ENCODE results near the gene TXN2.
"Not testable (repeated sequence)": the region's sequence is repeated elsewhere in the genome, so short reads cannot be mapped to it uniquely, and the experiment has no call there.

TXN2 gene

GRCh38 chr22:36425977-36426523 lies 55.4 kb downstream of the TXN2 start:
- DNase-seq, result no peak

DNA sequence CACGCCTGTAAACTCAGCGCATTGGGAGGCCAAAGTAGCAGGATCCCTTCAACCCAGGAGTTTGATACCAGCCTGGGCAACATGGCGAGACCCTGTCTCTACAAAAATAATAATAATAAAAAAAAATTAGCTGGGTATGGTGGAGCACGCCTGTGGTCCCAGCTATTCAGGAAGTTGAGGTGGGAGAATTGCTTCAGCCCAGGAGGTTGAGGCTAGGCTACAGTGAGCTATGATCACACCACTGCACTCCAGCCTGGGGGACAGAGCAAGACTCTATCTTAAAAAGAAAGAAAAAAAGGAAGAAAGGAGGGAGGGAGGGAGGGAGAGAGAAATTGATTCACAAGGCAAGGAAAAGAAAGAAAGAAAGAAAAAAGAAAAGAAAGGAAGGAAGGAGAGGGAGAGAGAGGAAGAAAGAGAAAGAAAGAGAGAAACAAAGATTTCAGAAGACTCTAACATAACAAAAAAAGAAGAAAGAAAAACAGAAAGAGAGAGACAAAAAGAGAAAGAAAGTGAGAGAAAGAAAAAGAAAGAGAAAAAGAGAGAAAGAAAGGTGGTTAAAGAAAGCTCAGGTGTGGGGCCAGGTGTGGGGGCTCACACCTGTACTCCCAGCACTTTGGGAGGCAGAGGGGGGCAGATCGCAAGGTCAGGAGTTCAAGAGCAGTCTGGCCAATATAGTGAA lies 56.4 kb downstream of the TXN2 start:
- DNase-seq, result no peak

DNA sequence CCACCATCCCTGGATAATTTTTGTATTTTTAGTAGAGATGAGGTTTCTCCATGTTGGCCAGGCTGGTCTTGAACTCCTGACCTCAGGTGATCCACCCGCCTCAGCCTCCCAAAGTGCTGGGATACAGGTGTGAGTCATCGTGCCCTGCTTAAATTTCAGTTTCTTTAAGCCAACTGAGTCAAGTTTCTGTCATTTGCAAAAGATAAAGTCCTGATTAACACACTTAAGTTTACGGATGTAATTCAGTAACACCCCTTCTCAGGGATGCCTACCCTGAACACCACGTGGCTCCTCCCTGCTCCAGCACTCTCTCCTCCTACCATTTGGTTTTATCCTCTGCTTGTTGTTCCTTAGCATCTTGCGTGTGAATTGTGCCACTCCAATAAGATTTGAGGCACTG lies 57.0 kb downstream of the TXN2 start:
- DNase-seq, result not testable (repeated sequence)

- no peak for DNase-seq
Observed at GRCh38 chr22:36423461-36424404, 57.7 kb downstream of the TXN2 start.

DNA sequence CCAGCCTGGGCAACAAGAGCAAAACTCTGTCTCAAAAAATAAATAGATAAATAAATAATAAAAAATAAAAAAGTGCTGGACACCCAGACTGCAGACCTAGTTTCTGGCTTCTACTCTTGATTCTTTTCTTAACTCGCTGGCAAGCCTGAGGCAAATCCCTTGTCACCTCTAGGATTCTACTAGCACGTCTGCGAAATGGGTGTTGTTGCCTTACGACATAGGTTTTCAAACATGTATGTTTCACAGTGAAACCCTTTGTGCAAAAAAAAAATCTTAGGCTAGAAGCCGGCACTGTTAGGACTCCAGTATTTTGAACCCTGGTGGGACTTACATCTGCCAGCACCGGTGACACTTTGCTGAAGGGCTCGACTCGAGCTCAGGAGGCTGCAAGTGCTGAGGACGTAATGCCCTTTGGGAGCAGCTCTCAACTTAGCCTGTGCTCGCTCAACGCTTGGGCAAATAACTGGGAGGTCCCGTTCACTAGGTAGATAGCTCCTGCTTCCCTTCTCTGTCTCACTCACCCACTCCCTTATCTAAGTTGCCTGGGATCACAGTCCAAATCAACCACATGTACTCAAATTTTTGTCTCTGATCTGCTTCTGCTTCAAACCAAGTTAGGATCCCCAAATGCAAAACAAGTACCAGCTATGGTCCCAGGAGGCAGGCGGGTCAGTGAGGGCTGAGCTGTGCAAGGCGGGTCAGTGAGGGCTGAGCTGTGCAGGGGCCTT lies 59.0 kb downstream of the TXN2 start:
- no peak for DNase-seq

GRCh38 chr22:36419912-36420882 lies 61.2 kb downstream of the TXN2 start:
- no peak for DNase-seq

DNA sequence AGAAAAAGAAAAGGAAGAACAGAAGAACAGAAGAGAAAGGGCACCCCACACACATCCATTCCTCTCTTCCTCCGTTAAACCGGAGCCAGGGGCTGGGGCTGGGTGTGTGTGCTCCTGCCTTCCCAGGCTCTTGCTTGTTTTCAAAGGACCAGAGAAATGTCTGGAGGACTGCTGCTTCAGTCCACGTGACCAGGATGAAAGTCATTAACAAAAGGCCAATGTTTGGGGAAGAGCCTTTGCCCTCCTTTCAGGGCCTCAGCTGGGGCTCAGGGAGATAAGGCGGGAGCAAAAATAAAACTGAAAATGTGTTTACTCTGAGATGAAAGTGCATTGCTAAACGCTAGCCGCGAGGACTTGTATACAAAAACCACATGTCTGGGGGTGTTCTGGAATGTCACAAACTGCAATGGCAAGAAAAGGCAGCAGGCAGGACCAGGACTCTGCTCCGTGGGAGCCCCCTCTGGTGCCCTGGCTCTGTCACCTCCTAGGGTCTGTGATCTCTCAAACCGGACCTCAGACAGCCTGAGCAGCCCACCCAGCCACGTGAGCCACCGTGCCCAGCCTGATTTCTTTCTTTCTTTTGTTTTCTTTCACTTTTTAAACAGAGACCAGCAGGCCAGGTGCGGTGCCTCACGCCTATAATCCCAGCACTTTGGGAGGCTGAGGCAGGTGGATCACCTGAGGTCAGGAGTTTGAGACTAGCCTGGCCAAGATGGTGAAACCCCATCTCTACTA lies 62.1 kb downstream of the TXN2 start:
- DNase-seq, result peak; percentile 16 to 20

- DNase-seq, result no peak
Observed at GRCh38 chr22:36417281-36417686, 64.2 kb downstream of the TXN2 start.
